H9 (cell line): ENCODE data around the gene ADORA1. TPM values are rescaled to one million over a fixed set of nuclear protein-coding genes. Genes with fewer than 3 reads are reported as not detected.

Source experiments
- DNase-seq: peaks from one replicate; pipeline ENCODE4 v3.0.0-alpha.2; 2017
- H2AFZ ChIP-seq: one replicate; pipeline ENCODE4 v1.6.1; 2013; ENCODE audit warnings: mild to moderate bottlenecking, low read length, control low read depth, moderate library complexity
- H2AK5ac ChIP-seq: 2 replicates; pipeline ENCODE4 v1.6.1; 2013; ENCODE audit warnings: low read length, control low read depth, mixed read lengths; ENCODE audit not compliant: insufficient read length
- H2BK120ac ChIP-seq: one replicate; pipeline ENCODE4 v1.6.1; 2013; ENCODE audit warnings: low read depth, mild to moderate bottlenecking, low read length, control low read depth, inconsistent platforms; ENCODE audit not compliant: poor library complexity, severe bottlenecking
- H2BK12ac ChIP-seq: 2 replicates; pipeline ENCODE4 v1.6.1; 2013; ENCODE audit warnings: low read length, control low read depth, mixed read lengths, low read depth; ENCODE audit not compliant: insufficient read length
- H2BK15ac ChIP-seq: 2 replicates; pipeline ENCODE4 v1.6.1; 2013; ENCODE audit warnings: low read depth, low read length, control low read depth
- H2BK20ac ChIP-seq: one replicate; pipeline ENCODE4 v1.6.1; 2013; ENCODE audit warnings: low read depth, mild to moderate bottlenecking, low read length, control low read depth, inconsistent platforms; ENCODE audit not compliant: poor library complexity, severe bottlenecking
- H2BK5ac ChIP-seq: 2 replicates; pipeline ENCODE4 v1.6.1; 2013; ENCODE audit warnings: low read length, control low read depth, mixed read lengths; ENCODE audit not compliant: insufficient read length
- H3K14ac ChIP-seq: 2 replicates; pipeline ENCODE4 v1.6.1; 2013; ENCODE audit warnings: low read length, control low read depth; ENCODE audit not compliant: insufficient read depth
- H3K18ac ChIP-seq: 2 replicates; pipeline ENCODE4 v1.6.1; 2013; ENCODE audit warnings: low read depth, mild to moderate bottlenecking, mixed read lengths, low read length, control low read depth; ENCODE audit not compliant: insufficient read length
- H3K23ac ChIP-seq: 2 replicates; pipeline ENCODE4 v1.6.1; 2013; ENCODE audit warnings: low read length, control low read depth, mixed read lengths, low read depth; ENCODE audit not compliant: insufficient read length
- H3K23me2 ChIP-seq: 2 replicates; pipeline ENCODE4 v1.6.1; 2013; ENCODE audit warnings: low read depth, mild to moderate bottlenecking, mixed read lengths, low read length, control low read depth; ENCODE audit not compliant: insufficient read length, poor library complexity, severe bottlenecking
- H3K27ac ChIP-seq: 2 replicates; pipeline ENCODE4 v1.5.1; 2013; ENCODE audit warnings: low read length, control low read depth, mixed read lengths, low read depth; ENCODE audit not compliant: insufficient read length
- H3K27me3 ChIP-seq: 2 replicates; pipeline ENCODE4 v1.6.1; 2013; ENCODE audit warnings: low read length, control low read depth, inconsistent platforms; ENCODE audit not compliant: insufficient read depth
- H3K4ac ChIP-seq: 2 replicates; pipeline ENCODE4 v1.6.1; 2013; ENCODE audit warnings: low read depth, mild to moderate bottlenecking, control low read depth, inconsistent platforms, low read length, moderate library complexity
- H3K4me1 ChIP-seq: 2 replicates; pipeline ENCODE4 v1.6.1; 2013; ENCODE audit warnings: low read length, control low read depth, inconsistent platforms; ENCODE audit not compliant: insufficient read depth
- H3K4me2 ChIP-seq: 2 replicates; pipeline ENCODE4 v1.6.1; 2013; ENCODE audit warnings: low read length, control low read depth, mixed read lengths; ENCODE audit not compliant: insufficient read length, insufficient read depth
- H3K56ac ChIP-seq: 2 replicates; pipeline ENCODE4 v1.6.1; 2013; ENCODE audit warnings: low read depth, mild to moderate bottlenecking, mixed read lengths, low read length, control low read depth; ENCODE audit not compliant: insufficient read length
- H3K79me1 ChIP-seq: 2 replicates; pipeline ENCODE4 v1.6.1; 2013; ENCODE audit warnings: low read depth, mild to moderate bottlenecking, moderate library complexity, low read length, control low read depth, inconsistent platforms; ENCODE audit not compliant: insufficient read depth, poor library complexity, severe bottlenecking
- H3K79me2 ChIP-seq: 2 replicates; pipeline ENCODE4 v1.6.1; 2013; ENCODE audit warnings: low read length, control low read depth, inconsistent platforms; ENCODE audit not compliant: insufficient read depth
- H3K9ac ChIP-seq: 2 replicates; pipeline ENCODE4 v1.6.1; 2013; ENCODE audit warnings: low read length, control low read depth, mixed read lengths; ENCODE audit not compliant: insufficient read length; ENCODE audit errors: extremely low read depth
- H3K9me3 ChIP-seq: one replicate; pipeline ENCODE4 v1.6.1; 2013; ENCODE audit warnings: low read depth, low read length, inconsistent platforms; ENCODE audit not compliant: control insufficient read depth
- H3T11ph ChIP-seq: one replicate; pipeline ENCODE4 v1.6.1; 2013; ENCODE audit warnings: mild to moderate bottlenecking, low read length, control low read depth, inconsistent platforms
- H4K20me1 ChIP-seq: one replicate; pipeline ENCODE4 v1.6.1; 2013; ENCODE audit not compliant: control insufficient read depth, insufficient read length, insufficient read depth
- H4K5ac ChIP-seq: 2 replicates; pipeline ENCODE4 v1.6.1; 2013; ENCODE audit warnings: low read depth, mild to moderate bottlenecking, mixed read lengths, low read length, control low read depth; ENCODE audit not compliant: insufficient read length
- H4K8ac ChIP-seq: replicated peaks from 2 replicates; pipeline ENCODE4 v1.6.1; 2013; ENCODE audit warnings: low read length, control low read depth, mixed read lengths, low read depth; ENCODE audit not compliant: insufficient read length
- H4K91ac ChIP-seq: 2 replicates; pipeline ENCODE4 v1.6.1; 2013; ENCODE audit warnings: low read depth, mild to moderate bottlenecking, moderate library complexity, mixed read lengths, low read length, control low read depth; ENCODE audit not compliant: insufficient read length
- H3K27ac Mint-ChIP-seq, 3 experiments: 2 replicates in 2 of 3; 3 replicates in 1 of 3; pipeline ENCODE4 v1.8.0; 2020 to 2021; ENCODE audit warnings: mixed read lengths in 3 of 3, mild to moderate bottlenecking in 1 of 3, moderate library complexity in 1 of 3
- H3K27me3 Mint-ChIP-seq: 2 replicates; pipeline ENCODE4 v1.8.0; 2021; ENCODE audit warnings: low read depth, mild to moderate bottlenecking, moderate library complexity, mixed read lengths
- H3K36me3 Mint-ChIP-seq, 3 experiments: 2 replicates in 2 of 3; 3 replicates in 1 of 3; pipeline ENCODE4 v1.8.0; 2020 to 2021; ENCODE audit warnings: low read depth in 3 of 3, mixed read lengths in 3 of 3; ENCODE audit not compliant: insufficient read depth in 1 of 3
- H3K4me1 Mint-ChIP-seq, 2 experiments: 2 replicates each; pipeline ENCODE4 v1.8.0; 2020; ENCODE audit warnings: mixed read lengths in 2 of 2
- H3K4me3 Mint-ChIP-seq, 2 experiments: 2 replicates in 1 of 2; 3 replicates in 1 of 2; pipeline ENCODE4 v1.8.0; 2020 to 2021; ENCODE audit warnings: mild to moderate bottlenecking in 2 of 2, mixed read lengths in 2 of 2, moderate library complexity in 1 of 2
- H3K9me3 Mint-ChIP-seq, 2 experiments: 2 replicates in 1 of 2; 3 replicates in 1 of 2; pipeline ENCODE4 v1.8.0; 2020; ENCODE audit warnings: mild to moderate bottlenecking in 2 of 2, mixed read lengths in 2 of 2, moderate library complexity in 1 of 2
- CTCF ChIP-seq: fragments of 200-600 bp; sonication (generic); conservative IDR thresholded peaks from 3 replicates; pipeline ENCODE4 v1.8.0; 2021; ENCODE audit warnings: antibody characterized with exemption, mild to moderate bottlenecking
- WGBS: extraction: QIAGEN DNeasy Blood & Tissue Kit; methylation state at CpG from one replicate; pipeline ENCODE4 v1.1.7; 2013; ENCODE audit warnings: missing lambda C conversion rate, low lambda C conversion rate, mixed read lengths; ENCODE audit not compliant: insufficient read length; ENCODE audit errors: extremely low coverage; 5-methylcytosine and 5-hydroxymethylcytosine counted together
- total RNA-seq: library from RNA; stranded (reverse); gene quantifications from 2 replicates; pipeline ENCODE4 v1.2.1, GENCODE V29; 2021

ADORA1 gene
- total RNA-seq, 1 experiment from 2014 or later = 1.3 TPM

- H3K9ac ChIP-seq = no peak overlapping the region
- peaks cover 0 to 9% of the 10 kb centered on the region in 2 experiments; a peak in 3 of 5 replicates for H3K9me3 Mint-ChIP-seq
- no peak overlapping the region for H4K8ac ChIP-seq
- no peak overlapping the region for H2BK5ac ChIP-seq
- DNase-seq = no peak
- no peak overlapping the region for H2AFZ ChIP-seq
- H3K79me2 ChIP-seq = no peaks in the 10 kb centered on the region
- no peak overlapping the region for H3K18ac ChIP-seq
- no peak overlapping the region for H3K4ac ChIP-seq
- H2BK120ac ChIP-seq = no peak overlapping the region
- no peak overlapping the region for H3K4me3 Mint-ChIP-seq
- no peaks in the 10 kb centered on the region for H4K20me1 ChIP-seq
- peaks cover 0 to 6% (median 3%) of the 10 kb centered on the region in 3 experiments; a peak in 3 of 7 replicates for H3K36me3 Mint-ChIP-seq
- H3T11ph ChIP-seq = no peak overlapping the region
- H3K27me3 ChIP-seq = no peaks in the 10 kb centered on the region
- H3K27ac Mint-ChIP-seq = no peak overlapping the region
- no CpG with 5 or more reads among the region's 1 CpG for WGBS
- H4K91ac ChIP-seq = no peak overlapping the region
- H3K14ac ChIP-seq = no peak overlapping the region
- H3K9me3 ChIP-seq = no peaks in the 10 kb centered on the region
- no peak overlapping the region for H2AK5ac ChIP-seq
- no peak overlapping the region for H4K5ac ChIP-seq
- peaks cover 12% of the 10 kb centered on the region for H3K4me1 ChIP-seq
- no peak overlapping the region for H2BK15ac ChIP-seq
- peaks cover 2% of the 10 kb centered on the region; the same call in 1 of the 2 replicates for H3K27me3 Mint-ChIP-seq
- no peaks in the 10 kb centered on the region for H3K23me2 ChIP-seq
- no peak for TF ChIP-seq CTCF
- no peak overlapping the region for H2BK12ac ChIP-seq
- no peak overlapping the region for H3K23ac ChIP-seq
- H2BK20ac ChIP-seq = no peak overlapping the region
- H3K4me2 ChIP-seq = no peak overlapping the region
- no peak overlapping the region for H3K56ac ChIP-seq
- H3K79me1 ChIP-seq = no peaks in the 10 kb centered on the region
- H3K27ac ChIP-seq = no peak overlapping the region
- peaks cover 43 to 57% of the 10 kb centered on the region in 2 experiments for H3K4me1 Mint-ChIP-seq
Measured at GRCh38 chr1:203156280-203156679, 28.8 kb downstream of the ADORA1 start.
